ENCODE measurements around the gene PLEKHM2. TPM values are rescaled to one million over a fixed set of nuclear protein-coding genes. Genes with fewer than 3 reads are reported as not detected.

PLEKHM2 gene
- total RNA-seq, 1 experiment from 2014 or later: 45.9 TPM

DNA sequence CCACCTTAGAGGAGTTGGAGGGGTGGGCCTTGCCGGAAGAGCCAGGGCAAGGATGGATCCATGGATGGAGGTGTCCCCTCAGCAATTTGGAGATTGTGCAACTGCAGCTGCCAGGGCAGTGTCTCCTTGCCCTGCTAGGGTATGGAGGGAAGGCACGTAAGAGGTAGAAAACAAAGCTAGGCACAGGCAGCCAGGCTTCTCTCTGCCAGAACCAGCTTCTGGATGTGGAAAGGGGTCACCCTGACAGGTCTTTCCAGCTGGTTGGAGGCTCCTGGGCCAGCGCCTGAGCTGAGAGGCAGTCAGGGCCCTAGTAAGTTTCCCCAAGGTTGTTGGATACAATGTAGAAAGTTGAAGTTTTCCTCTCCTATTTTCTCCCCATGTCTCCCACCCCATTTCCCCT, 36.7 kb downstream of the PLEKHM2 start:
- 0 out of 4 replicates have a peak, but pooled peaks cover 0 to 3% of the 10 kb centered on the region in 2 experiments for H3K4me1 Mint-ChIP-seq
- TF ChIP-seq, protein P1, sequence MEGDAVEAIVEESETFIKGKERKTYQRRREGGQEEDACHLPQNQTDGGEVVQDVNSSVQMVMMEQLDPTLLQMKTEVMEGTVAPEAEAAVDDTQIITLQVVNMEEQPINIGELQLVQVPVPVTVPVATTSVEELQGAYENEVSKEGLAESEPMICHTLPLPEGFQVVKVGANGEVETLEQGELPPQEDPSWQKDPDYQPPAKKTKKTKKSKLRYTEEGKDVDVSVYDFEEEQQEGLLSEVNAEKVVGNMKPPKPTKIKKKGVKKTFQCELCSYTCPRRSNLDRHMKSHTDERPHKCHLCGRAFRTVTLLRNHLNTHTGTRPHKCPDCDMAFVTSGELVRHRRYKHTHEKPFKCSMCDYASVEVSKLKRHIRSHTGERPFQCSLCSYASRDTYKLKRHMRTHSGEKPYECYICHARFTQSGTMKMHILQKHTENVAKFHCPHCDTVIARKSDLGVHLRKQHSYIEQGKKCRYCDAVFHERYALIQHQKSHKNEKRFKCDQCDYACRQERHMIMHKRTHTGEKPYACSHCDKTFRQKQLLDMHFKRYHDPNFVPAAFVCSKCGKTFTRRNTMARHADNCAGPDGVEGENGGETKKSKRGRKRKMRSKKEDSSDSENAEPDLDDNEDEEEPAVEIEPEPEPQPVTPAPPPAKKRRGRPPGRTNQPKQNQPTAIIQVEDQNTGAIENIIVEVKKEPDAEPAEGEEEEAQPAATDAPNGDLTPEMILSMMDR (conservative IDR thresholded peaks at IDR 0.05): no peak
- H4K20me1 ChIP-seq (ENCODE audit: control insufficient read depth, insufficient read depth, insufficient read length): no peaks in the 10 kb centered on the region
- no peaks in the 10 kb centered on the region for H3K4me1 ChIP-seq (ENCODE audit: insufficient read depth, low read length)
- H2BK12ac ChIP-seq (ENCODE audit: insufficient read length, low read depth, low read length): no peak overlapping the region
- no peak overlapping the region for H3T11ph ChIP-seq (ENCODE audit: low read length)
- no peak overlapping the region for H4K8ac ChIP-seq (replicated peaks; ENCODE audit: insufficient read length, low read depth, low read length)
- H3K9me3 Mint-ChIP-seq: no peaks in the 10 kb centered on the region
- H3K36me3 Mint-ChIP-seq (ENCODE audit: insufficient read depth in 1 of 3, low read depth in 3 of 3): peaks cover 19 to 58% (median 43%) of the 10 kb centered on the region in 3 experiments
- no peak overlapping the region for H3K56ac ChIP-seq (ENCODE audit: insufficient read length, low read depth, low read length)
- H3K27ac Mint-ChIP-seq: no peak overlapping the region
- H3K4me3 Mint-ChIP-seq: no peak overlapping the region
- H2AFZ ChIP-seq (ENCODE audit: low read length): no peak overlapping the region
- no peak overlapping the region for H2AK5ac ChIP-seq (ENCODE audit: insufficient read length, low read length)
- H2BK120ac ChIP-seq (ENCODE audit: low read depth, low read length, poor library complexity, severe bottlenecking): no peak overlapping the region
- no peak overlapping the region for H3K23ac ChIP-seq (ENCODE audit: insufficient read length, low read depth, low read length)
- H3K4me2 ChIP-seq (ENCODE audit: insufficient read depth, insufficient read length, low read length): no peak overlapping the region
- H2BK5ac ChIP-seq (ENCODE audit: insufficient read length, low read length): no peak overlapping the region
- no peak overlapping the region for H4K91ac ChIP-seq (ENCODE audit: insufficient read length, low read depth, low read length)
- H3K79me1 ChIP-seq (ENCODE audit: insufficient read depth, low read depth, low read length, poor library complexity, severe bottlenecking): no peaks in the 10 kb centered on the region
- H3K14ac ChIP-seq (ENCODE audit: insufficient read depth, low read length): no peak overlapping the region
- no peak overlapping the region for H3K27ac ChIP-seq (ENCODE audit: insufficient read length, low read depth, low read length)
- H3K79me2 ChIP-seq (ENCODE audit: insufficient read depth, low read length): no peaks in the 10 kb centered on the region
- H3K27me3 ChIP-seq (ENCODE audit: insufficient read depth, low read length): no peaks in the 10 kb centered on the region
- H3K9me3 ChIP-seq (ENCODE audit: control insufficient read depth, low read depth, low read length): no peaks in the 10 kb centered on the region
- no peak overlapping the region for H2BK15ac ChIP-seq (ENCODE audit: low read depth, low read length)
- DNase-seq: no peak
- no peak overlapping the region for H3K9ac ChIP-seq (ENCODE audit: extremely low read depth, insufficient read length, low read length)
- H4K5ac ChIP-seq (ENCODE audit: insufficient read length, low read depth, low read length): no peak overlapping the region
- no peak overlapping the region for H3K18ac ChIP-seq (ENCODE audit: insufficient read length, low read depth, low read length)
- H3K27me3 Mint-ChIP-seq (ENCODE audit: low read depth): no peaks in the 10 kb centered on the region
- no peak overlapping the region for H3K4ac ChIP-seq (ENCODE audit: low read depth, low read length)
- no CpG with 5 or more reads among the region's 3 CpGs for WGBS (ENCODE audit: extremely low coverage, insufficient read length, low lambda C conversion rate)
- no peak overlapping the region for H2BK20ac ChIP-seq (ENCODE audit: low read depth, low read length, poor library complexity, severe bottlenecking)
- no peaks in the 10 kb centered on the region for H3K23me2 ChIP-seq (ENCODE audit: insufficient read length, low read depth, low read length, poor library complexity, severe bottlenecking)
